Measurements from ENCODE around the gene MILR1.

Gene MILR1

GRCh38 chr17:64509179-64509578, 60.3 kb downstream of the MILR1 start:
- no peaks in the 10 kb centered on the region for H3K9me3 Mint-ChIP-seq (ENCODE audit: low read depth)
- peak overlapping the region; percentile 66 for H3K4me3 Mint-ChIP-seq
- peaks cover 46% of the 10 kb centered on the region for H3K4me1 Mint-ChIP-seq (ENCODE audit: low read depth)
- H3K27me3 Mint-ChIP-seq = no peaks in the 10 kb centered on the region
- no peak overlapping the region for H3K27ac Mint-ChIP-seq
- peaks cover 14% of the 10 kb centered on the region for H3K36me3 Mint-ChIP-seq

GRCh38 chr17:64515419-64515818, 66.5 kb downstream of the MILR1 start:
- peaks cover 37% of the 10 kb centered on the region for H3K4me1 Mint-ChIP-seq (ENCODE audit: low read depth)
- no peaks in the 10 kb centered on the region for H3K9me3 Mint-ChIP-seq (ENCODE audit: low read depth)
- H3K27ac Mint-ChIP-seq = peak overlapping the region; percentile 46
- no peak overlapping the region for H3K4me3 Mint-ChIP-seq
- H3K27me3 Mint-ChIP-seq = no peaks in the 10 kb centered on the region
- H3K36me3 Mint-ChIP-seq = peaks cover 4% of the 10 kb centered on the region

GRCh38 chr17:64515829-64516228, 66.9 kb downstream of the MILR1 start:
- Mint-ChIP-seq H3K36me3 (peaks cover 4% of the 10 kb centered on the region), H3K27me3 (no peaks in the 10 kb centered on the region), H3K4me1 (ENCODE audit: low read depth) (peaks cover 35% of the 10 kb centered on the region), H3K4me3 (no peak overlapping the region), H3K9me3 (ENCODE audit: low read depth) (no peaks in the 10 kb centered on the region), H3K27ac (peak overlapping the region; percentile 0)

All from activated naive CD8-positive, alpha-beta T cell (primary cell).